GM18858 (cell line): ENCODE results near the gene RASAL2.
A peak's percentile ranks its signal among the peaks of the same experiment; 100 is the strongest.

Source experiments
- ATAC-seq: cut with Tn5 transposase; IDR thresholded peaks from one replicate; pipeline ENCODE4 v1.9.1; 2021; ENCODE audit not compliant: unreplicated experiment

RASAL2 gene

DNA sequence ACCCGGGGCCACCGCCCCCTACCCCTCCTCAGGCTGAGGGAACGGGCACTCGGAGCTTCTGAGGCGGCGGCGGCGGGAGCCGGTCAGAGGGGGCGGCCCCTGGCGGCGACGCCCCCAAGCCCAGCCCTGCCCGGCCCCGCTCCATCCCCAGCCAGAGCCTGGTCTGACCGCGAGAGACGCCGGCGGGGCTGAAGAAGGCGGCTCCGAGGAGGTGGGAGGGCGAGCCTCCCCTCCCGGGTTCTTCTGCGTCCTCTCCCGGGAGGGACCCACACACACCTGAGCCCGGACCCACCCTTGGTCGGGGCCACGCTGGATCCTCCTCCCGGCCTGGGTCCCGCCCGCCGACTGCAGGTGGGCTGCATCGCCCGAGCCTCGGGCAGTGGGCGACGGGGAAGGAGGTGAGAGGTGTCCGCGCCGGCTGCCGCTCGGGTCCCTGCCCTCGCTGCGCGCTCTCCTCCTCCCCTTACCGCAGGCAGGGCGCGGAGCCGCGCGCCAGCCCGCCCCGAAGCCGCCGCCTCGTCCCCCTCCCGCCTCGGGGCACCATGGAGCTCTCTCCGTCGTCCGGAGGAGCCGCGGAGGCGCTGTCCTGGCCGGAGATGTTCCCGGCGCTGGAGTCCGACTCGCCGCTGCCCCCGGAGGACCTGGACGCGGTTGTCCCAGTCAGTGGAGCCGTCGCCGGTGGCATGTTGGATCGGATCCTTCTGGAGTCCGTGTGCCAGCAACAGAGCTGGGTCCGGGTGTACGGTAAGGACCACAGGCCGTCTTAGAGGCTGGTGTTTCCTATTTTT is at the start of gene RASAL2:
RASAL2 (plus strand) TSS at position 154 of the 788 bp plus-strand sequence; CDS start at position 543, 389 bp downstream.
- ATAC-seq = no peak

DNA sequence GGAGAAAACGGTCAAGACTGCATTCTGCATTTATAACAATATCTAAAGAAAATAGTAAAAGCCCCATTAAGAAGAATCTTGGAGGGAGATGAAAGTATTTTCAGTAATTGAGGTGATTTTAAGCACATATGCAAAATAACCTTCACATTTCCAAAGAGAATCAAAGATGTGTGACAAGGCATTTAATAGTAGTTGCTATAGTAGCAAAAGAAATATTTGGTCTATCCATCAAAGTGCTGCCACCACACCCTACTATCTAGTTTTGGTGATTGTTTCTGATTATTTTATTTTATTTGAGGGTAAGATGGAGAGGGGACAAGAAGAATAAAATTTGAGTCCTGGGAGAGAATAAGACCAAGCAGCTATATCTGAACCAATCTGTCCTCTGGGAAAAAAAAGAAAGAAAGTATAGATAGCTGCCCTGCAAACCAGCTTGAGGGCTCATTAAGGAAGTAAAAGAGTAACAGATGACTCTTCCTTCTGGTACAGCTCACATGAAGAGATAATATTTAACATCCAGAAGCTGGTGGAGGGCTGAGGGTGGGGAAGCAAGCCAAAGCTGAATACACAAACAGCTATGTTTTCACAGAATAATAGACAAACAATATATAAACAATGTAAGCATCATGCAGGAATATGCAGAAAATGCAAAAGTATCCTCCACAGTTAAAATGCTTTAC is 47.2 kb upstream of the RASAL2 start:
- ATAC-seq = no peak

DNA sequence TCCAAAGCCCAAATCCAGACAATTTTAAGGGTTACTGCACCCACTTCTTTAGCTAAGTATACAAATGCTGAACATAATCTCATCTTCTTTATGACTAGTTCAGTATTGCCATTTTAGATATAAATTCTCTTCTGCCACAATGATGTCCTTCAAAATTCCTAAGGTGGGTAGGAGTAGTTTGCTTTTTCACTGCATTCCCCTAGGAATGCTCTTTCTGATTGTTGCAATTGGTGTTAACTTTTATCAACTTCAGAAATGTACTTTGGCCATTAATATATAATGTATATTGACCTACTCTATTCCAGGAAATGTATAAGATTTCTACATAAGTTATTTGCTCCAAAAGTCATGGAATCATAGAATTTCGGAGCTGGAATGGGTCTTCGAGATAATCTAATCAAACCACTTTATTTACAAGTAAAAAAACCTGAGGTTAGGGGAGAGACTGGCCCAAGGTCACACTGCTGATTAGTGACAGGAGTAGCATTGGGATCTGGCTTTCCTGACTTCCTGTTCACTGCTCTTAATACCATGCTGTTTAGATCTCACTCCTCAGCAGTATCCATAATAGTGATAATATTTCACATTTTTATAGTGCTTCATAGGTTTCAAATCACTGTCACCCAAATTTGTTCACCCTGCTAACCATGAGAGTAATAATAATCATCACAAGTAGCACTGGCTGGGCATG is 46.4 kb upstream of the RASAL2 start:
- no peak for ATAC-seq

DNA sequence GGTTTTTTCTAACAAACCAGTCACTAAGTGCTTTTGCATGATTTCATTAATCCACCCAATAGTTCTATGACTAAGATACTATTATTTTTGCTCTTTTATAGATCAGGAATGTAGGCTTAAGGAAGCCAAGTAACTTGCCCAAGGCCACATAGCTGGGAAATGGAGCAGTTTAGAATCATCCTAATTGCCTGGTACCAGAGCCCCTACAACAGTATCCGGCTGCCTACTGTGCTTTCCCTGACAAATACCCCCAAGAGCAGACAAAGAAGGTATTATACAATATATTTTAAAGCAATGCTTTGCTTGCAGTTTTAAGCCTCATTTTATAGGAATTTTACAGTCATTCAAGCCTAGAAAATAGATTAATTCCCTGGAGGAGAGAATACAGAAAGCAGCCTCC is 45.5 kb upstream of the RASAL2 start:
- ATAC-seq = no peak

DNA sequence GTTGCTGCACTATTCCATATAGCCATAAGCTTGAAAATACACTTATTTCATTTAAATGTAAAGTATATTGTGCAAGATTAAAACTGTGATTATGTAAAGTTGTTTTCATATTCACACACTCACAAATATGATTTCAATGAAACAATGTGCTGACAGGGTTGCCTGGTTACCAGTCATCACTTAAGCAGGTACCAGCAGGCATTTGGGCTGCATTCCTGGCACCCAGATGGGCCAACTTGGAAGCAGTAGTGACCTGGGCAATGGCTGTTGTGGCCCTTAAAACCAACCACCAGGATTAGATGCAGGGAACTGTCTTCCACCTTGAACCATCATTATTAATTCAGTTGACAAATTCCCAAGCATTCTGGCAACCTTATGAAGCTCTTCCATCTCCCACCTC is 45.0 kb upstream of the RASAL2 start:
- no peak for ATAC-seq

DNA sequence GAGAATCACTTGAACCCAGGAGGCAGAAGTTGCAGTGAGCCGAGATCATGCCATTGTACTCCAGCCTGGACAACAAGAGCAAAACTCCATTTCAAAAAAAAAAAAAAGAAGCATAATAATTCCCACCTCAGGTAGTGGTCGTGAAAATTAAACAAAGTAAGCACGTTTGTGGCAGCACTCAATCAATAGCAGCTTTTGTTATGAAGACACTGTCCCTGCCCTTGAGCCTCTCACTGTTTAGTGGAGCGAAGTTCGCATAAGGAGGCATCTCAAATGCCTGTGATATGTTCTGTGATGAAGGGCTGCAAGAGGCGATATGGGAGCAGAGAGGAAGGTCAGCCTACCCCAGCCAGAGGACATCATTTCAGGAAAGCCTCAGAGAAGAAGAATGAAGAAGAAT is 43.8 kb upstream of the RASAL2 start:
- ATAC-seq = no peak

DNA sequence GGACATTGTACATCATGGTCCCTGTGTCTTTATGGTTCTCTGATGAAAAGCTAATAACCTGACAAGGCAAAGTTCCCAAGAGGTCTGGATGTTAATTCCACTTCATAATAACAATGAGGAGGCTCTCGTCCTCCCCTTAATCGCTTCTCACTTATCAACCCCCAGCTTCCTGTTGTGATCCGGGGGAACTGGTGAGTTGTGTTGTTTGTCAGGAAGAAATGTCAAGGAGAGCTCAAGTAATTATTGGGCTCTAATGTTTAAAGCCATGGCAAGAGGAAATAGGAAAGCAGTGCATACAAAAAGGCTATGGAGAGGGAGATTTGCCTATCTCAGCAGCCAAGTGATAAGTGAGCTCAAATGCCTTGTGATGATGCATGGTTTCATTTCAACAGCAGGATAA is 42.8 kb upstream of the RASAL2 start:
- ATAC-seq = no peak

DNA sequence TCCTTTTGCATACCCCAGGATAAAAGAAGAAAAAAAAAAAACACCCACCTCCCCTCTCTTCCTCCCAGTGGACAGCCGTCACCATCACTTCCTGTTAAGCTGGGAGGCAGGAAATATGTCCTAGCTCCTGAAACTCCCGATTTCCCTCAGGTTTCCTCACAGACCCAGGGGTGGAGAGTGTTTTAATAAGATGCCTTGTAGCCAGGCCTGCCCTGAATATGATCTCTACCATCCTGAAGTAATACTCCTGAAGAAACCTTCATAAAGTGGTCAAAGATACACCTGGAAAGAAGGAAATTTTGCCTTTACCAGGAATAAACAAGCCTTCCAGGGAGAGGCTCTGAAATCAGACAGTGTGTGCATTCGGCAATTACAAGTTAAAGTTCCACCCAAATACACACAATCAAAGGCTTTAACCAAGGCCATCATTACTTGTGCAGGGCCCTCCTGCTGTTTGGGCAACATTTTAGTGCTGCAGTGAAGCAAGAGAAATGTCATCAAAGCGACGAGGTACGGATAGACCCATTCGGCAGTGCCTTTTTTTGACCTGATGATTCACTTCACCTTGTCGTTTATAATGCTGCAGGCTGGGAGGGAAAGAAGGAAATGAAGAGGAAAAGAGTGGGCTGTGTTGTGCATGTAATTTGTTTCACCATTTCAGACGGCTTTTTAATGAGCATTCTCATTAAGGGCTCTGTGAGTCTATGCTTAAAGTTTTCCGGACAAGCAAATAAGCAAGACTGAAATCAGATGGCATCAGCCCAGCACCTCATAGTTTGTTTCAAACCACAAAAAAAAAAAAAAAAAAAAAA is 41.0 kb upstream of the RASAL2 start:
- ATAC-seq = no peak

DNA sequence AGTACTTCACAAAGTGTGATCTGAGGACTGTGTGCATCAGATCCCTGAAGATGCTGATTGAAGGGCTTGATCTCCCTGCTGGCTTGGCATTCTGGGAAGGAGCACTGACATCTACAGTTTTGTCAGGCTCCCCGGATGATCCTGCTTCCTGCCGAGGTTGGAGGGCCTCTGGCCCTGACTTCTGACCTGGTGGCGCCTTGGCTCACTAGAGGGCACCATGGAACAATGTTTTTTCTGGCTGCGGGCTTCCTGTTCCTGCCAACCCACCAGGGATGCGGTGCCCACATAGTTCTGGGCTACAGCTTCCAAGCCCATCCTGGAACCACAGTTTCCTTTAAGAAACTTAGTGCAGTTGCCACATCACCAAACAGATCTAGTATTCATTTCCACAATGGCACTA is 38.8 kb upstream of the RASAL2 start:
- no peak for ATAC-seq

DNA sequence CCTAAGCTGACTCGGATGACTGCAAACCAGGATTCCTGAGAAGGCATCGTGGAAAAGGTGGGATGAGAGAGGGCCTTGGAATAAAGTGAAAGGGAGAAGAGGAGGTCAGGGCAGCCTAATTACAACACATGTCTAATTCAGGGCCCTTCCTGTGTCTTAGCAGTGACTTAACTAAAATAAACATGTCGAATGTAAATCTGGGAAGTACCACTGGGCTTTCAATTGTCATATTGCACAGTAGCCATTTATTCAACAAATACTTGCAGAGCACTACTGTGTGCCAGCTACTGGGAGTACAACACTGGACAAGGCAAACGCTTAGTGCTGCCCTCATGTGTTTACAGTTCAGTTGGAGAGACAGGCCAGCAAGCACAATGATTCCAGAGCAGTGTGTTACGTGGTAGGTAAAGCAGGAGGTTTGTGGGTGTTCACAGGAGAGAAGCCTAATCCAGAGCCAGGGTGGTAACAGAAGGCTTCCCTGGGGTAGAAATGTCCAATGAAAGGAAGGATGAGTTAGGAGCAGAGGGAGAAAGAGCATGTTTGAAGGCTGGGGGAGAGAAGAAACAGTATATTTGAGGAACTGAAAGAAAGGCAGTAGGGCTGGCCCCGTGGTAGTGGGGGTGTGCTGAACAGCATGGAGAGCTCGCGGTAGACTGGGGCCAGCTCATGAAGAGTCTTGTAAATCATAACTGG is 38.0 kb upstream of the RASAL2 start:
- peak; percentile 88 for ATAC-seq

DNA sequence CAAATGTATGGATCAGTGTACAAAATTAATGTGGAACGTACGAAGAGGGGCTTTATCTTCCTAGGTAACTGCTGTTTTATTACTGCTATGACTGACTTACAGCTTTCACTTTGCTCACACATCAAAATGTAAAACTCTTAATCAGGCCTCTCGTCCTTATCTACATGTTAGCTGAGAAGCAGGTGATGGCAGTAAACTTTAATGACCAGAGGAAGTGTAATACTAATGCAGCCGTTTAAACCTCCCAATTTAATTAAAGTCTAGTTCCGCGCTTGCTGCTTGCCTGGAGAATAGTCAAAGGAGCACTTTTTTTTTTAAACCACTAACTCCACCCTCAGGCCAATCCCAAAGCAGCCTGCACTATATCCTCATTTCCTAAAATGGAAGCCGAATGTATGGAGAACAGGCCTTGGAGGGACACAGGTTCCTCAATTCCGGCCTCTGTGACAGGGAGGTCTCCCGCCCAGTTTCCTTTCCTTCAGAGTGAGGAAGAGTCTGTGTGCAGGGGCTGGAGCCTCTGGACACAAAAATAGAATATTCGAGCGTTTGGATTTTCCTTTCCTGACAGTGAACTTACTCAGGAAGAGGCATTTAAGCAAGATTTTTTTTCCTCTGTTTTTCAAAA is 36.7 kb upstream of the RASAL2 start:
- ATAC-seq = no peak

DNA sequence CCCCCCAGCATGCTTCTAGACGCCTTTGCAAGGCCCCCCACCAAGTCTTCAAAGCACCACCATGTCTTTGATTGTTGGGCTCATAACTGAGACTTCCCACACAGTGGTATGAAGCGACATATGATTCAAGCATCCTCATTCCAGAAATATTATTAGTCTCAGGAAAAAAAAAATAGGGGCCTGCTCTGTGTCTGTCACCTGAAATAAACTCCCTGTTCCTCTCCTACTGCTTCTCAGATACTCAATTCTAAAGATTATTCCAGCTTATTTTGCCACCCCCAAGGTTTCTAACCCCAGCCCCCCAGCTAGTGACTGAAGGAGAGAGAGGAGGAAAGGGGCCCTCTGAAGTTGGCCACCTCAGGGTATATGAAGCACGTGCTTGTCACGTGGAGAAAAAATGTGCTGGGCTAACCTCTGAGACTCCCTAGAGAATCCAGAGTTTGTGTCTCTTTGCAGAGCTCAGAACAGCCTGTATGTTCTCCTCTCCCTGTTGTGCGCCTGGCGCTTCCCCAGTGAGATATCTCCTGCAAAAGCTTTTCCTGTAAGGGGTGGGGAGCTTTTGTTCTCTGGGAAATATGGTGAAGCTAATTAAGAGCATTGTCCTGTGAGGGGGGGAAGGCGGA is 35.9 kb upstream of the RASAL2 start:
- no peak for ATAC-seq

DNA sequence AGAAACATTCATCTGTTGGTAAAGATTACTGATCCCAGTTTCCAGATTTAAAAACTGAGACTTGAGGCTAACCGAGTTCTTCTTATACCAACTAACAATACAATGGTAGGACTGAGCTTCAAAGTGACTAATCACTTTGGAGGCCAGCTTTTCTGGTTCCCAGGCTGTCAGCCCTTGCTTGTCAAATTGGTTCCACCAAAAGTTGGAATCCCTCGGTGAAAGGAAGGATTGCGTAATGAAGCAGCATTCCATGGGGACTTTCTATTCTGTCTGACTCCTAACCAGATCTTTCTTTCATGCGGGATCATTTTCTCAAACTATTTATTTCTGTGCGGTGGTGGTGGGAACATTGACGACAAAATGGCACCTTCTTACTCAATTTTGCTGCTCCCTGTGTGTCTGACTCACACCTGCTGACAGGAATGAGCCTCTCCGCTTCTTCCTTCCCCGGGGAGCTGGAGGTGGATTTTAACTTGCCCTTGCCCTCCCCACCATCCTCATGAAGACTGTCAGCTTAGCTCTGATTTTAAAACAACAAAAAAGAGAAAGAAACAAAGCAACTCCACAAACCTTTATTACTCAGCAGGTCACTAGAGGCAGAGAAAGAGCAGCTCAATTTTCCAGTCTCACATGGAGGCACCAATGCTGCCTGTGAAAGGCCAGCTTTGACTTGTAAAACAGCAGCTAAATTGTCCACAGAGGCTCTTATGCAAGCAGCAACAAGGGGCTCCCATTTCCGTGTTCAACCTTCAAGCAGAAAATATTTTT is 32.9 kb upstream of the RASAL2 start:
- no peak for ATAC-seq

DNA sequence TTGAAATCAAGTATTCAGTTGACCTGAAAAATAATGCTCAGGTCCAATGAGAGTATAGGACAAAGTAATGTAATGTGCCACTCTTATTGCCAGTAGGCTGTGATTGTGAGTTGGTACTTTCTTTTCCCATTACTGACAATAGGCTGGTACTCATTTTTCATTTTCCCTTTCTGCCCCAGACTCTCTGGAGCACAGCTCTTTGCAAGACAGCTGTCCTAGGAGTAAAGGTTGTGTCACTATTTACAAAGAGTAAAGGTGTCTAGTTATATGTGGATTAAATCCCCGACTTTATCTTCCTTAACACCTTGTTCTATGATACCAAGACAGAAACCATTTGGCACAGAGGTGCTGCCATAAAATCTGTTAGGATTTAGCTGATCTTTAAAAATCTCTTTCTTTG is 32.3 kb upstream of the RASAL2 start:
- ATAC-seq = no peak

DNA sequence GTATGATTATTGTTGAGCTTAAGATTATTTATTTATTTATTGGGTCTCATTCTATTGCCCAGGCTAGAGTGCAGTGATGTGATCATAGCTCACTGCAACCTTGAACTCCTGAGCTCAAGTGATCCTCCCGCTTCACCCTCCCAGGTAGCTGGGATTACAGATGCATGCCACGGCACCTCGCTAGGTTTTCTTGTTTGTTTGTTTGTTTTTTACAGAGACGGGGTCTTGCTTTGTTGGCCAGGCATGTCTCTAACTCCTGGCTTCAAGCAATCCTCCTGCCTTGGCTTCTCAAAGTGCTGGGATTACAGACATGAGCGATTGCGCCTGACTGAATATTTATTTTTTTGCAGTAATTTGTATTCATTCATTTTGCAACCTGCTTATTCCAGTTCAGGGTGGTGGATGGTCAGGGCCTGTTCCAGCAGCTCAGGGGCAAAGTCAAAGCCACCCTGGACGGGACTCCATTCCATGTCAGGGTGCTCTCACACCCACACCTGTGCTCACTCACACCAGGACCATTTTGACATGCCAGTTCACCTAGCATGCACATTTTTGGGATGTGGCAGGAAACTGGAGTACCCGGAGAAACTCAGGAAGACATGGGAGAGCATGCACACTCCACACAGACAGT is 29.6 kb upstream of the RASAL2 start:
- ATAC-seq = no peak

DNA sequence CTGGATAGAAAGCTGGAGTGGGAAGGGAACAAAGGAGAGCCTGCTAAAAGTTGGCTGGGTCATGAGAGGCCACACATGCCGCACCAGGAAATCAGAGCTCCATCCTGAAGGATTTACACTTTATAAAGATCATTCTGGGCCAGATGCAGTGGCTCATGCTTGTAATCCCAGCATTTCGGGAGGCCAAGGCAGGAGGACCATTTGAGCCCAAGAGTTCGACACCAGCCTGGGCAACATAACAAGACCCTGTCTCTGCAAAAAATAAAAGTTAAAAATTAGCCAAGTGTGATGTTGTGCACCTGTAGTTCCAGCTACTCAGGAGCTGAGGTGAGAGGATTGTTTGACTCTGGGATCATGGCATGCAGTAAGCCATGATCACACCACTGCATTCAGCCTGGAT is 28.7 kb upstream of the RASAL2 start:
- ATAC-seq = no peak

DNA sequence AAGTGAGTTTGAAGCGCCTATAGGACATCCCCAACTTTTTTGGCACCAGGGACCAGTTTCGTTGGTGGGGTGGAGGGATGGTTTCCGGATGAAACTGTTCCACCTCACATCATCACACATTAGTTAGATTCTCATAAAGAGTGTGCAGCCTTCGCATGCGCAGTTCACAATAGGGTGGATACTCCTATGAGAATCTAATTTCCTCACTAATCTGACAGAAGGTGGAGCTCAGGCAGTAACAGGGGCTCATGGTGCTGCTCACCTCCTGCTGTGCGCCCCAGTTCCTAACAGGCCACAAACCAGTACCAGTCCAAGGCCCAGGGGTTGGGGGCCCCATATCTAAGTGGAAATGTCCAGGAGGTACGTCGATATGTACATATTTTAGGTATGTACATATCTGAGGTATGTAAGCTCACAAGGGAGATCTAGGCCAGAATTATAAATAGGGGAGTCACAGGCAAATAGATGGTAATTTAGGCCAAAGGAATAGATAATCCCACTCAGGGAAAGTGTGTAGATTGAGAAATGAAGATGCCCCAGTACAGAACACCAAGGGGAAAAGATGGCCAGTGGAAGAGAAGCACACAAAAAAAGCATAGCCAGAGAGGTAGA is 27.5 kb upstream of the RASAL2 start:
- ATAC-seq = no peak
